A375 (cell line): ENCODE results near the gene ADGRB3. TPM values are rescaled to one million over a fixed set of nuclear protein-coding genes. Genes with fewer than 3 reads are reported as not detected.

Experiments used
- small RNA-seq: library from RNA; depleted of rRNA; stranded (forward); fragments of <200 nt; gene quantifications from one replicate; pipeline ENCODE3, GENCODE V24; 2014
- total RNA-seq: library from RNA; depleted of rRNA; stranded (reverse); fragments of >200 nt; shearing (Covaris generic); gene quantifications from 2 replicates; pipeline ENCODE4 v1.2.3, GENCODE V29; 2014; rRNA removed

The ADGRB3 gene
- 0.79 and 1.5 TPM in 2 replicates for total RNA-seq

GRCh38 chr6:68634726-68635411 is at the start of gene ADGRB3:
ADGRB3 (plus strand) TSS chr6:68635282; CDS start chr6:68638676, 3,394 bp downstream.

Small RNA genes within 50 kb of the gene (small RNA-seq; reads per million reads assigned to genes)
- gene AL606923.1, result not detected
